Mucosa of descending colon (tissue), 3 donors: Measurements from ENCODE around the gene IFT52. TPM values are rescaled to one million over a fixed set of nuclear protein-coding genes. Genes with fewer than 3 reads are reported as not detected.
"Not testable (repeated sequence)": the region's sequence is repeated elsewhere in the genome, so short reads cannot be mapped to it uniquely, and the experiment has no call there.

ENCODE experiments used
- ATAC-seq: fragments of 200-7000 bp; cut with Tn5 transposase; one replicate; pipeline ENCODE4 v1.9.1; 2020; ENCODE audit warnings: mild to moderate bottlenecking, moderate library complexity
- DNase-seq, 3 donors: peaks; one replicate each; pipeline ENCODE4 v3.0.0-alpha.2; 2020
- H3K36me3 ChIP-seq: fragments of 200-600 bp; one replicate; pipeline ENCODE4 v1.8.0; 2021; ENCODE audit warnings: low read depth, mild to moderate bottlenecking
- H3K4me1 ChIP-seq: fragments of 200-600 bp; one replicate; pipeline ENCODE4 v1.8.0; 2021; ENCODE audit warnings: low read depth, mild to moderate bottlenecking
- H3K4me3 ChIP-seq: fragments of 200-600 bp; one replicate; pipeline ENCODE4 v1.8.0; 2021; ENCODE audit warnings: mild to moderate bottlenecking
- H3K9me3 ChIP-seq: fragments of 200-600 bp; one replicate; pipeline ENCODE4 v1.8.0; 2021; ENCODE audit warnings: mild to moderate bottlenecking
- intact Hi-C, 2 donors: fragments of 100-400 bp; cut with DNase I in 1 of 2; cut with micrococcal nuclease in 1 of 2; formaldehyde crosslinking; loops; one replicate each; pipeline versions ENCODE4 v1.11.0 to v1.11.1; 2022; cut with DNase I, micrococcal nuclease
- total RNA-seq, 3 donors: library from RNA; stranded (reverse); fragmentation: NEBNext Ultra II Directional in 2 of 3; extraction: Animal tissue kit (Norgen Biotek cat#: 25700) in 2 of 3; gene quantifications; one replicate each; pipeline versions ENCODE4 v1.2.1 to v1.2.4, GENCODE V29; 2021 to 2023
- TF ChIP-seq, protein P1 (sequence below): fragments of 200-600 bp; IDR thresholded peaks from one replicate; pipeline ENCODE4 v1.8.0; 2022; ENCODE audit warnings: antibody characterized with exemption, mild to moderate bottlenecking
- donor health status: DM: no; HTN: no; CAD: no; lungs with moderate emphysema.
- donor health status: DM: no; HTN: no; CAD: no.
- donor health status: DM: no; HTN: yes; CAD: no.

The IFT52 gene
- total RNA-seq, 3 donors from 2014 or later: 19.5 to 24.1 (median 22.8) TPM

- ATAC-seq (peak; percentile 94), DNase-seq (peak in 1 of 3 donors; percentile 35)
- no peaks in the 10 kb centered on the region for H3K9me3 ChIP-seq
- intact Hi-C loops: no loop called here
- peaks cover 8% of the 10 kb centered on the region for H3K4me1 ChIP-seq
- no peak overlapping the region for H3K4me3 ChIP-seq
- TF ChIP-seq, protein P1, sequence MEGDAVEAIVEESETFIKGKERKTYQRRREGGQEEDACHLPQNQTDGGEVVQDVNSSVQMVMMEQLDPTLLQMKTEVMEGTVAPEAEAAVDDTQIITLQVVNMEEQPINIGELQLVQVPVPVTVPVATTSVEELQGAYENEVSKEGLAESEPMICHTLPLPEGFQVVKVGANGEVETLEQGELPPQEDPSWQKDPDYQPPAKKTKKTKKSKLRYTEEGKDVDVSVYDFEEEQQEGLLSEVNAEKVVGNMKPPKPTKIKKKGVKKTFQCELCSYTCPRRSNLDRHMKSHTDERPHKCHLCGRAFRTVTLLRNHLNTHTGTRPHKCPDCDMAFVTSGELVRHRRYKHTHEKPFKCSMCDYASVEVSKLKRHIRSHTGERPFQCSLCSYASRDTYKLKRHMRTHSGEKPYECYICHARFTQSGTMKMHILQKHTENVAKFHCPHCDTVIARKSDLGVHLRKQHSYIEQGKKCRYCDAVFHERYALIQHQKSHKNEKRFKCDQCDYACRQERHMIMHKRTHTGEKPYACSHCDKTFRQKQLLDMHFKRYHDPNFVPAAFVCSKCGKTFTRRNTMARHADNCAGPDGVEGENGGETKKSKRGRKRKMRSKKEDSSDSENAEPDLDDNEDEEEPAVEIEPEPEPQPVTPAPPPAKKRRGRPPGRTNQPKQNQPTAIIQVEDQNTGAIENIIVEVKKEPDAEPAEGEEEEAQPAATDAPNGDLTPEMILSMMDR: no peak
- no peaks in the 10 kb centered on the region for H3K36me3 ChIP-seq
These were observed 10.6 kb upstream of the IFT52 start for GRCh38 chr20:43579861-43580793.

DNA sequence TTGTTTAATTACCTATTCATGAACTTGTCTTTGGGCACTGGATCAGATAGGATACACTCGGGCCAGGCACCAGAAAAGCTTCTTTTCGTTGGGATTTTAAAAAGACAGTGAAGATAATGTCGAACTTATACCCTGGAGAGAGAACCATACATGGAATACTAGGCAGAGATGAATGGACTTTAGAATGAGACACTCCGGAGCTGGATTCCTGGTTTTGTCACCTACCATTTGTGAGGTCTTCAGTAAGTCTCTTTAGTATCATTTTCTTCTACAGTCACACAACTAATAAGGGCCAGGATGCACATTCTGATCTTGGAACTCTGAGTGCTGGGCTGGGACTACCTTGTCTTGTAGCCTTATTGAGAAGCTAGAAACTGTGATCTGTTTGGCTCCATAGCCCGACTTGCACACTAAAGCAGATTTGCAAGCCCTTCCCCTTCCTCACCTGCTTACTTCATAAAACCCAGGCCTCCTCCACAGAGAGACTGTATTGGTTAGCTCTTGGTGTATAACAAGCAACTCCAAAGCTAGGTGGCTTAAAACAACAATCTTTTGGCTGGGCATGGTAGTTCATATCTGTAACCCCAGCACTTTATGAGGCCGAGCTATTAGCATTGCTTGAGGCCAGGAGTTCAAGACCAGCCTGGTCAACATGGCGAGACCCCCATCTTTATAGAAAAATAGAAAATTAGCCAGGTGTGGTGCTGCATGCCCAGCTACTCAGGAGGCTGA lies 7.4 kb upstream of the IFT52 start:
- H3K4me3 ChIP-seq: no peak overlapping the region
- H3K36me3 ChIP-seq: no peaks in the 10 kb centered on the region
- ATAC-seq (no peak), DNase-seq (no peak)
- TF ChIP-seq, protein P1: no peak
- no peaks in the 10 kb centered on the region for H3K9me3 ChIP-seq
- H3K4me1 ChIP-seq: peaks cover 8% of the 10 kb centered on the region
- intact Hi-C loops: no loop called here

GRCh38 chr20:43583982-43584432 lies 6.7 kb upstream of the IFT52 start:
- Histone ChIP-seq H3K4me1 (peaks cover 8% of the 10 kb centered on the region), H3K4me3 (no peak overlapping the region), H3K9me3 (no peaks in the 10 kb centered on the region), H3K36me3 (no peaks in the 10 kb centered on the region)
- TF ChIP-seq, protein P1: no peak
- ATAC-seq: no peak
- DNase-seq: peak in 1 of 3 donors; percentile 38
- intact Hi-C loops: no loop called here

DNA sequence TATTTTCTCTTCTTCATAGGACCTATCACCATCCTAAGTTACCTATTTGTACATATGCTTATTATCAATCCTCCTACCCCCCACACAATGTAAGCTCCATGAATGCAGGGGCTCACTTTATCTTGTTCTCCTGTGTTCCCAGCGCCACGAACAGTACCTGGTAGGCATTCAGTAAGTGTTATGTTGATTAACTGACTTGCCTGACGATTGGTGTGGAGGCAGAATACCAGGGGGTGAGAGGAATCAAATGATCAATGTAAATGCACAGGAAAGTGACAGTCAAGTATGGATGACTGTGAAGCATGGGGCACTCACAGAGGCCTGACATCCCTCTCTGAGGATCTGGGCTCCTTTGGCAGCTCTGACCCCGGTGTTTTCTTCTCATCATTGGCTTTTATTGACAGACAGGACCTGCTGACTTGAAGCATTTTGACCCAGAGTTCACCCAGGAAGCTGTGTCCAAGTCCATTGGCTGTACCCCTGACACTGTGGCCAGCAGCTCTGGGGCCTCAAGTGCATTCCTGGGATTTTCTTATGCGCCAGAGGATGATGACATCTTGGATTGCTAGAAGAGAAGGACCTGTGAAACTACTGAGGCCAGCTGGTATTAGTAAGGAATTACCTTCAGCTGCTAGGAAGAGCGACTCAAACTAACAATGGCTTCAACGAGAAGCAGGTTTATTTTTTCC lies 6.1 kb upstream of the IFT52 start:
- no peaks in the 10 kb centered on the region for H3K36me3 ChIP-seq
- DNase-seq (no peak), ATAC-seq (no peak)
- H3K4me1 ChIP-seq: peaks cover 3% of the 10 kb centered on the region
- no peaks in the 10 kb centered on the region for H3K9me3 ChIP-seq
- no peak overlapping the region for H3K4me3 ChIP-seq
- intact Hi-C loops: no loop called here
- TF ChIP-seq, protein P1: no peak

DNA sequence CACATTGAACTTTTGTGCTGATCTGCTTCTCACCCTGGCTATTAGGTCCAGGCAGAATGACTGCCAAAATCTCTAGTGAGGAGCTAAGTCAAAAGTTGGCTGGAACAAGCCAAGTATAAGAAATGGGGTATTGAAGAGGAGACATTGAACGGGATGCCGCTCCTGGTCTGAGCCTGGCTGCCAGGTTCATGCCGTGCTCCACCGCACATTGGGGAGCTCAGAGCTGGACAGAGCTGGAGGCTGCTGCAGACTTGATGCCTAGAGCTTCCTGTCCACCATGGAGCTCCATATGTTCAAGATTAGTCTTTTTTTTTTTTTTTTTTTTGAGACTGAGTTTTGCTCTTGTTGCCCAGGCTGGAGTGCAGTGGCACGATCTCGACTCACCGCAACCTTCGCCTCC lies 4.1 kb upstream of the IFT52 start:
- ATAC-seq: no peak
- H3K9me3 ChIP-seq: no peaks in the 10 kb centered on the region
- intact Hi-C loops: no loop called here
- H3K4me1 ChIP-seq: peaks cover 11% of the 10 kb centered on the region
- DNase-seq: no peak
- H3K4me3 ChIP-seq: no peak overlapping the region
- no peaks in the 10 kb centered on the region for H3K36me3 ChIP-seq
- TF ChIP-seq, protein P1: no peak

- intact Hi-C loops, DNase-seq, H3K9me3 ChIP-seq, H3K4me3 ChIP-seq, ATAC-seq, H3K36me3 ChIP-seq: not testable (repeated sequence)
- peaks cover 12% of the 10 kb centered on the region for H3K4me1 ChIP-seq
These were observed 2.2 kb upstream of the IFT52 start for GRCh38 chr20:43588526-43588925.
